CD4-positive, alpha-beta T cell (primary cell): ENCODE data around the gene SMC6. TPM values are rescaled to one million over a fixed set of nuclear protein-coding genes. Genes with fewer than 3 reads are reported as not detected.

Experiments
- ATAC-seq: fragments of 200-7000 bp; cut with Tn5 transposase; one replicate; pipeline ENCODE4 v1.10.0; 2022; ENCODE audit warnings: mild to moderate bottlenecking; ENCODE audit not compliant: poor library complexity
- CTCF ChIA-PET: fragments of 350-600 bp; sonication (Branson Sonifier 250); formaldehyde crosslinking; loops from one replicate; lab custom pipeline; 2021; ENCODE audit warnings: antibody characterized with exemption, inconsistent platforms; lab: Charles Lee
- POLR2A ChIA-PET: fragments of 350-600 bp; sonication (Branson Sonifier 250); formaldehyde crosslinking; loops from one replicate; lab custom pipeline; 2021; ENCODE audit warnings: antibody characterized with exemption, inconsistent platforms; lab: Charles Lee
- DNase-seq, 14 experiments: peaks; one replicate each; pipeline ENCODE4 v3.0.0-alpha.2; 2013 to 2020; ENCODE audit warnings: mixed read lengths in 2 of 14
- H3K27ac ChIP-seq, 2 donors: one replicate each; pipeline versions ENCODE4 v1.5.1 to v1.7.0; 2013; ENCODE audit warnings: low read length in 2 of 2, low read depth in 1 of 2, mild to moderate bottlenecking in 1 of 2
- H3K27me3 ChIP-seq, 2 experiments: 1 replicate in 1 of 2; 2 replicates in 1 of 2; pipeline versions ENCODE4 v1.6.1 to v1.7.0; 2013; ENCODE audit warnings: low read length in 2 of 2, control low read depth in 1 of 2, mild to moderate bottlenecking in 1 of 2, moderate library complexity in 1 of 2; ENCODE audit not compliant: insufficient read depth in 2 of 2, control insufficient read depth in 1 of 2
- H3K36me3 ChIP-seq: one replicate; pipeline ENCODE4 v1.6.1; 2013; ENCODE audit warnings: low read length, control low read depth; ENCODE audit not compliant: insufficient read depth
- H3K4me1 ChIP-seq: one replicate; pipeline ENCODE4 v1.6.1; 2013; ENCODE audit warnings: low read length, control low read depth; ENCODE audit not compliant: insufficient read depth
- H3K4me3 ChIP-seq: one replicate; pipeline ENCODE4 v1.5.1; 2013; ENCODE audit warnings: mild to moderate bottlenecking, low read length, moderate library complexity
- H3K9me3 ChIP-seq, 2 experiments: 1 replicate in 1 of 2; 2 replicates in 1 of 2; pipeline versions ENCODE4 v1.6.1 to v1.7.0; 2013; ENCODE audit warnings: low read length in 2 of 2, mild to moderate bottlenecking in 2 of 2, control low read depth in 1 of 2, moderate library complexity in 1 of 2; ENCODE audit not compliant: control insufficient read depth in 1 of 2, insufficient read depth in 1 of 2
- H3K27ac Mint-ChIP-seq: one replicate; pipeline ENCODE4 v1.8.0; 2020; ENCODE audit warnings: mixed read lengths
- H3K27me3 Mint-ChIP-seq: one replicate; pipeline ENCODE4 v1.8.0; 2021; ENCODE audit warnings: mixed read lengths
- H3K36me3 Mint-ChIP-seq: one replicate; pipeline ENCODE4 v1.8.0; 2021; ENCODE audit warnings: low read depth, mixed read lengths
- H3K4me1 Mint-ChIP-seq: one replicate; pipeline ENCODE4 v1.8.0; 2021; ENCODE audit warnings: low read depth, mixed read lengths
- H3K4me3 Mint-ChIP-seq: one replicate; pipeline ENCODE4 v1.8.0; 2020; ENCODE audit warnings: mild to moderate bottlenecking, mixed read lengths
- H3K9me3 Mint-ChIP-seq: one replicate; pipeline ENCODE4 v1.8.0; 2020; ENCODE audit warnings: mixed read lengths
- CTCF ChIP-seq: fragments of 200-600 bp; IDR thresholded peaks from one replicate; pipeline ENCODE4 v1.8.0; 2022; ENCODE audit warnings: antibody characterized with exemption, mild to moderate bottlenecking
- intact Hi-C, 2 experiments: fragments of 100-400 bp; cut with DNase I in 1 of 2; cut with micrococcal nuclease in 1 of 2; formaldehyde crosslinking; loops; one replicate each; pipeline versions ENCODE4 v1.15.1 to v1.9.0; 2023 to 2025; cut with DNase I, micrococcal nuclease
- total RNA-seq, 174 experiments: library from RNA in 2 of 174; stranded (reverse) in 2 of 174; gene quantifications; one replicate each; pipeline ENCODE4 v1.2.3 and lab custom pipeline; 2021 to 2026

Gene SMC6
- total RNA-seq, 2 experiments from 2014 or later = 7.1 to 7.8 TPM

GRCh38 chr2:17682098-17682857 lies 71.3 kb downstream of the SMC6 start:
- no peaks in the 10 kb centered on the region for H3K4me1 ChIP-seq
- ATAC-seq (no peak), DNase-seq (no peak)
- H3K4me1 Mint-ChIP-seq = no peaks in the 10 kb centered on the region
- no peak overlapping the region for H3K27ac Mint-ChIP-seq
- no peak overlapping the region for H3K4me3 Mint-ChIP-seq
- no peak for TF ChIP-seq CTCF
- intact Hi-C loops = no loop called here
- POLR2A ChIA-PET = no interaction called here
- H3K27me3 ChIP-seq = no peaks in the 10 kb centered on the region
- H3K36me3 Mint-ChIP-seq = peaks cover 87% of the 10 kb centered on the region
- H3K27ac ChIP-seq = no peak overlapping the region
- H3K9me3 Mint-ChIP-seq = no peaks in the 10 kb centered on the region
- H3K36me3 ChIP-seq = peaks cover 23% of the 10 kb centered on the region
- H3K27me3 Mint-ChIP-seq = no peaks in the 10 kb centered on the region
- H3K4me3 ChIP-seq = no peak overlapping the region
- H3K9me3 ChIP-seq = no peaks in the 10 kb centered on the region
- CTCF ChIA-PET = interaction anchor here (1.3 kb wide), 1 partner anchor 9 kb away, joined by 3 read pairs; no protein-coding TSS in a partner anchor

- Histone ChIP-seq H3K27me3 (no peaks in the 10 kb centered on the region), H3K9me3 (no peaks in the 10 kb centered on the region), H3K27ac (no peak overlapping the region), H3K4me3 (no peak overlapping the region), H3K4me1 (no peaks in the 10 kb centered on the region), H3K36me3 (peaks cover 12% of the 10 kb centered on the region)
- intact Hi-C loops = no loop called here
- Mint-ChIP-seq H3K27ac (no peak overlapping the region), H3K36me3 (peaks cover 77% of the 10 kb centered on the region), H3K4me3 (no peak overlapping the region), H3K4me1 (no peaks in the 10 kb centered on the region), H3K27me3 (no peaks in the 10 kb centered on the region), H3K9me3 (no peaks in the 10 kb centered on the region)
- no peak for TF ChIP-seq CTCF
- POLR2A ChIA-PET = no interaction called here
- CTCF ChIA-PET = interaction anchor here (1.2 kb wide), 1 partner anchor 9 kb away, joined by 4 read pairs; no protein-coding TSS in a partner anchor
- DNase-seq (no peak), ATAC-seq (no peak)
Observed at GRCh38 chr2:17680119-17680518, 73.5 kb downstream of the SMC6 start.

GRCh38 chr2:17674817-17675216 lies 78.8 kb downstream of the SMC6 start:
- no peaks in the 10 kb centered on the region for H3K9me3 Mint-ChIP-seq
- H3K36me3 Mint-ChIP-seq = peaks cover 32% of the 10 kb centered on the region
- no peaks in the 10 kb centered on the region for H3K27me3 Mint-ChIP-seq
- H3K4me3 ChIP-seq = no peak overlapping the region
- H3K36me3 ChIP-seq = peaks cover 6% of the 10 kb centered on the region
- no peaks in the 10 kb centered on the region for H3K4me1 Mint-ChIP-seq
- H3K4me3 Mint-ChIP-seq = no peak overlapping the region
- ChIA-PET CTCF (no interaction called here), POLR2A (no interaction called here)
- DNase-seq = no peak
- TF ChIP-seq CTCF = no peak
- H3K27ac Mint-ChIP-seq = no peak overlapping the region
- no peak for ATAC-seq
- no peaks in the 10 kb centered on the region for H3K4me1 ChIP-seq
- no peaks in the 10 kb centered on the region for H3K27me3 ChIP-seq
- no peaks in the 10 kb centered on the region for H3K9me3 ChIP-seq
- intact Hi-C loops = no loop called here
- H3K27ac ChIP-seq = no peak overlapping the region
